K562 (cell line): ENCODE results near the gene GEMIN5. TPM values are rescaled to one million over a fixed set of nuclear protein-coding genes. Genes with fewer than 3 reads are reported as not detected.
A peak's percentile ranks its signal among the peaks of the same experiment; 100 is the strongest.

Source experiments
- ATAC-seq: fragments of 200-7000 bp; cut with Tn5 transposase; 3 replicates; pipeline ENCODE4 v1.9.1; 2020; ENCODE audit warnings: moderate library complexity
- BruUV-seq: library from RNA; stranded (reverse); fragments of 400-500 nt; replicated peaks from 2 replicates; lab custom pipeline; 2021; lab: Mats Ljungman, UMichigan
- CTCF ChIA-PET: fragments of 300-600 bp; formaldehyde crosslinking; extraction: SDS; loops from one replicate; lab custom pipeline; 2021; ENCODE audit warnings: low intra/inter-chr PET ratio; lab: Yijun Ruan, JAX
- POLR2A ChIA-PET: fragments of 300-600, 350-650 bp; sonication (Branson Sonifier 250); formaldehyde crosslinking; extraction: SDS; loops from one replicate; lab custom pipeline; 2021; ENCODE audit warnings: antibody characterized with exemption, inconsistent platforms; lab: Yijun Ruan, JAX
- DNase-seq, 4 experiments: peaks; one replicate each; pipeline versions ENCODE4 v3.0.0 to v3.0.0-alpha.2; 2011 to 2018; ENCODE audit warnings: low spot score in 3 of 4, mixed read lengths in 3 of 4; ENCODE audit errors: extremely low read depth in 1 of 4
- FAIRE-seq: peaks from 2 replicates; lab custom pipeline; 2011; peaks lifted over from hg19 to GRCh38; lab: Jason Lieb, UNC
- H2AFZ ChIP-seq: 2 replicates; pipeline ENCODE4 v1.6.0; 2011; ENCODE audit warnings: low read depth, low read length, control low read depth, inconsistent platforms
- H3K27ac ChIP-seq: fragments of 200-600 bp; 3 replicates; pipeline ENCODE4 v1.8.0; 2011; ENCODE audit warnings: low read depth, mild to moderate bottlenecking, control low read depth, inconsistent platforms, low read length, moderate library complexity, mixed read lengths; ENCODE audit errors: extremely low read depth
- H3K27me3 ChIP-seq, 2 experiments: fragments of 300-600 bp in 1 of 2; 2 replicates in 1 of 2; 3 replicates in 1 of 2; pipeline versions ENCODE4 v1.6.0 to v1.8.0; 2011; ENCODE audit warnings: inconsistent platforms in 2 of 2, low read length in 2 of 2, mild to moderate bottlenecking in 1 of 2, mixed read lengths in 1 of 2, moderate library complexity in 1 of 2; ENCODE audit not compliant: control insufficient read depth in 2 of 2, insufficient read depth in 2 of 2
- H3K36me3 ChIP-seq: fragments of 300-600 bp; 3 replicates; pipeline ENCODE4 v1.8.0; 2011; ENCODE audit warnings: mild to moderate bottlenecking, low read length, inconsistent platforms; ENCODE audit not compliant: control insufficient read depth, insufficient read depth
- H3K4me1 ChIP-seq, 2 experiments: fragments of 200-600 bp in 1 of 2; replicated peaks in 1 of 2; 2 replicates in 1 of 2; 3 replicates in 1 of 2; pipeline versions ENCODE4 v1.5.1 to v1.8.0; 2011; ENCODE audit warnings: inconsistent platforms in 2 of 2, low read length in 2 of 2, mild to moderate bottlenecking in 1 of 2, mixed read lengths in 1 of 2, moderate library complexity in 1 of 2; ENCODE audit not compliant: control insufficient read depth in 2 of 2, insufficient read depth in 2 of 2
- H3K4me2 ChIP-seq: 2 replicates; pipeline ENCODE4 v1.6.1; 2011; ENCODE audit warnings: low read length, control low read depth, inconsistent platforms, mixed read lengths; ENCODE audit not compliant: insufficient read depth
- H3K4me3 ChIP-seq: fragments of 200-600 bp; sonication (generic), shearing (Covaris generic); 2 replicates; pipeline ENCODE4 v1.5.1; 2016; ENCODE audit warnings: control low read depth, inconsistent platforms
- H3K79me2 ChIP-seq: fragments of 200-600 bp; 3 replicates; pipeline ENCODE4 v1.8.0; 2011; ENCODE audit warnings: low read length, inconsistent platforms; ENCODE audit not compliant: control insufficient read depth, insufficient read depth
- H3K9ac ChIP-seq, 2 experiments: 2 replicates each; pipeline versions ENCODE4 v1.6.0 to v1.6.1; 2011; ENCODE audit warnings: low read depth in 2 of 2, low read length in 2 of 2, control low read depth in 1 of 2, inconsistent platforms in 1 of 2, mild to moderate bottlenecking in 1 of 2, mixed read lengths in 1 of 2; ENCODE audit not compliant: insufficient read depth in 1 of 2
- H3K9me1 ChIP-seq: one replicate; pipeline ENCODE4 v1.6.0; 2011; ENCODE audit warnings: inconsistent platforms, mild to moderate bottlenecking, low read length, moderate library complexity; ENCODE audit not compliant: control insufficient read depth, insufficient read depth
- H3K9me3 ChIP-seq: replicated peaks from 2 replicates; pipeline ENCODE4 v1.5.1; 2011; ENCODE audit warnings: low read depth, low read length, inconsistent platforms; ENCODE audit not compliant: control insufficient read depth, insufficient read depth
- H4K20me1 ChIP-seq: replicated peaks from 2 replicates; pipeline ENCODE4 v1.6.1; 2011; ENCODE audit warnings: low read length, inconsistent platforms, mixed read lengths; ENCODE audit not compliant: control insufficient read depth, insufficient read depth
- ETV6 ChIP-seq, 3 experiments: fragments of 150-350 bp in 1 of 3; sonication (generic) in 1 of 3; formaldehyde crosslinking in 1 of 3; IDR thresholded peaks; 2 replicates each; pipeline versions ENCODE4 v1.6.1 to v1.8.0; 2014 to 2022; ENCODE audit warnings: borderline replicate concordance in 2 of 3, low read depth in 2 of 3, antibody characterized with exemption in 1 of 3, low read length in 1 of 3, mild to moderate bottlenecking in 1 of 3, missing genetic modification reagents in 1 of 3
- HDAC3 ChIP-seq: fragments of 450-650 bp; IDR thresholded peaks from 2 replicates; pipeline ENCODE4 v1.6.1; 2018; ENCODE audit warnings: borderline replicate concordance, mild to moderate bottlenecking, moderate library complexity; ENCODE audit not compliant: partially characterized antibody
- PML ChIP-seq: IDR thresholded peaks from 2 replicates; pipeline ENCODE4 v1.6.1; 2012; ENCODE audit warnings: low read length, inconsistent platforms
- SOX6 ChIP-seq: fragments of 450-650 bp; IDR thresholded peaks from 2 replicates; pipeline ENCODE4 v1.6.1; 2014; ENCODE audit warnings: mild to moderate bottlenecking
- ZNF764 ChIP-seq: fragments of 250-450 bp; sonication (Bioruptor Pico); IDR thresholded peaks from 2 replicates; pipeline ENCODE4 v1.4.0; 2020; ENCODE audit warnings: low read depth, mild to moderate bottlenecking, moderate library complexity
- WGBS: fragments of 100-300 bp; shearing (Covaris generic); methylation state at CpG from one replicate; pipeline ENCODE4 v1.1.6; 2016; ENCODE audit warnings: low coverage, mixed read lengths; ENCODE audit not compliant: insufficient coverage; ENCODE audit errors: missing lambda C conversion rate; 5-methylcytosine and 5-hydroxymethylcytosine counted together
- in situ Hi-C: fragments of 300-500 bp; cut with MboI; formaldehyde crosslinking; loops from 4 replicates; pipeline ENCODE4 v1.15.0; 2018; ENCODE audit warnings: inconsistent platforms, mixed read lengths
- intact Hi-C: fragments of 100-400 bp; cut with micrococcal nuclease; formaldehyde crosslinking; loops from 2 replicates; pipeline ENCODE4 v1.14.2; 2022
- polyA plus RNA-seq, 8 experiments: library from polyadenylated mRNA; depleted of rRNA in 4 of 8; stranded (reverse) in 5 of 8; unstranded in 3 of 8; fragments of >200 nt; fragmentation: Nextera tagmentation in 2 of 8; fragmentation: Illumina TruSeq in 1 of 8; extraction: Ambion mirVana in 2 of 8; extraction: Trizol in 1 of 8; gene quantifications; 2 replicates each; pipeline versions ENCODE4 v1.2.1 to v1.2.3, GENCODE V29; 2011 to 2014; ENCODE audit warnings: inconsistent platforms in 1 of 8, missing spikeins in 1 of 8
- total RNA-seq, 7 experiments: library from RNA; depleted of rRNA in 6 of 7; stranded (reverse); fragments of >200 nt in 6 of 7; fragmentation: Illumina TruSeq in 2 of 7; extraction: Trizol in 2 of 7; gene quantifications; 2 replicates each; pipeline versions ENCODE4 v1.2.1 to v1.2.3, GENCODE V29; 2011 to 2021; ENCODE audit warnings: low replicate concordance in 1 of 7
- TF ChIP-seq, protein P1 (sequence below): IDR thresholded peaks from 2 replicates; pipeline ENCODE4 v1.6.1; 2016; ENCODE audit warnings: missing genetic modification characterization, missing compliant biosample characterization
- TF ChIP-seq, protein P2 (sequence below): fragments of 250-450 bp; sonication (Bioruptor Pico); IDR thresholded peaks from 2 replicates; pipeline ENCODE4 v1.4.0; 2020; ENCODE audit warnings: mild to moderate bottlenecking, moderate library complexity, borderline replicate concordance
- TF ChIP-seq, protein P3 (sequence below): fragments of 200-800 bp; sonication (Bioruptor generic); IDR thresholded peaks from 2 replicates; pipeline ENCODE4 v1.6.1; 2016; ENCODE audit warnings: missing genetic modification characterization, missing compliant biosample characterization
- TF ChIP-seq, protein P4 (sequence below): fragments of 250-450 bp; sonication (Bioruptor Pico); IDR thresholded peaks from 2 replicates; pipeline ENCODE4 v1.8.0; 2021; ENCODE audit warnings: moderate library complexity, mild to moderate bottlenecking, inconsistent platforms

Gene GEMIN5
- total and polyA plus RNA-seq, 9 of the 15 experiments (the other 6 are each of a cell fraction or from before 2014, with no cell fraction given): 10.3 to 48.2 (median 34.7) TPM

DNA sequence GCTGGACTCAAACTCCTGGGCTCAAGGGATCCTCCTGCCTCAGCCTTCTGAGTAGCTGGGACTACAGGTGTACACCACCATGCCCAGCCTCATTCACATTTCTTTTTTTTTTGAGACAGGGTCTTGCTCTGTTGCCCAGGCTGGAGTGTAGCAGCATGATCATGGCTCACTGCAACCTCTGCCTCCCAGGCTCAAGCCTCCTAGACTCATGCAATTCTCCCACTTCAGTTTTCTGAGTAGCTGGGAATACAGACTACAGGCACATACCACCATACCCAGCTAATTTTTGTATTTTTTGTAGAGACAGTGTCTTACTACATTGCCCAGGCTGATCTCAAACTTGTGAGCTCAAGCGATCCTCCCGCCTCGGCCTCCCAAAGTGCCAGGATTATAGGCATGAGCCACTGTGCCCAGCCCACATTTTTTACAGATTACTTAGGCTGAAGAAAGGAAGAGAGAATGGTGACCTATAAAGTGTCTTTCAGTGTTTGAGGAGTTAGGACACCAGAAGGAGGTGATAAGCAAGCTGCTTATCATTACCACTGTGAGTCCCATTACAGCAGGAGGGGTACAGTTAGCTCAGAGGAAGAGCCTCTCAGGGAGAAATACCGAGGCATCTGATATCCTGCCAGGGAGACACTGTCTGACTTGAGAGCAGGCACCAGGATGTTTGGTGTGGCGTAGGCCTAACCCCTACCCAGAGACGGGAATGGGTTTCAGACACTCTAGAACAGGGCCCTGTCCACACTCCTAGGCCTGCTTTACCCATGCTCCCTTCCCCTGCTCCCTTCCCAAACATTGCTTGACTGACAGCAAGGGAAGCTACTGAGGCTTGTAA is 97.4 kb downstream of the GEMIN5 start:
- WGBS: 1% methylated on average over 6 of the region's 6 CpGs
- in situ Hi-C loops: no loop called here
- peak overlapping the region; percentile 82 for H2AFZ ChIP-seq
- ChIA-PET CTCF (no interaction called here), POLR2A (interaction anchor here (0.6 to 2.0 kb wide), 11 partner anchors 8 to 411 kb away, joined by 3 to 20 read pairs (median 3); partner anchors contain the start of gene CNOT8)
- H3K36me3 ChIP-seq: no peaks in the 10 kb centered on the region
- H3K27me3 ChIP-seq: no peaks in the 10 kb centered on the region
- peak overlapping the region; percentile 46 to 80; a peak in 3 of 4 replicates for H3K9ac ChIP-seq
- H3K9me3 ChIP-seq: no peaks in the 10 kb centered on the region
- peak overlapping the region; percentile 74 for H3K4me2 ChIP-seq
- no peaks in the 10 kb centered on the region for H4K20me1 ChIP-seq
- BruUV-seq: no TSS peak
- peaks cover 33 to 50% of the 10 kb centered on the region in 2 experiments for H3K4me1 ChIP-seq
- ATAC-seq: peak; percentile 88
- no peaks in the 10 kb centered on the region for H3K9me1 ChIP-seq
- no peaks in the 10 kb centered on the region for H3K79me2 ChIP-seq
- intact Hi-C loops: no loop called here
- peak overlapping the region; percentile 78 for H3K27ac ChIP-seq
- peak; percentile 93 for FAIRE-seq
- no peak overlapping the region for H3K4me3 ChIP-seq
- peak; percentile 77 to 89 (median 84) for DNase-seq
- TF ChIP-seq ZNF764 (no peak), PML (peak; percentile 87), HDAC3 (peak; percentile 51), SOX6 (peak; percentile 85), ETV6 (IDR thresholded peaks at IDR 0.05; ENCODE audit: borderline replicate concordance in 1 of 2, low read depth in 2 of 2, low read length in 1 of 2) (no peak), ETV6 (CRISPR knock-in tag; IDR thresholded peaks at IDR 0.05; ENCODE audit: borderline replicate concordance) (no peak)
- TF ChIP-seq, protein P1, sequence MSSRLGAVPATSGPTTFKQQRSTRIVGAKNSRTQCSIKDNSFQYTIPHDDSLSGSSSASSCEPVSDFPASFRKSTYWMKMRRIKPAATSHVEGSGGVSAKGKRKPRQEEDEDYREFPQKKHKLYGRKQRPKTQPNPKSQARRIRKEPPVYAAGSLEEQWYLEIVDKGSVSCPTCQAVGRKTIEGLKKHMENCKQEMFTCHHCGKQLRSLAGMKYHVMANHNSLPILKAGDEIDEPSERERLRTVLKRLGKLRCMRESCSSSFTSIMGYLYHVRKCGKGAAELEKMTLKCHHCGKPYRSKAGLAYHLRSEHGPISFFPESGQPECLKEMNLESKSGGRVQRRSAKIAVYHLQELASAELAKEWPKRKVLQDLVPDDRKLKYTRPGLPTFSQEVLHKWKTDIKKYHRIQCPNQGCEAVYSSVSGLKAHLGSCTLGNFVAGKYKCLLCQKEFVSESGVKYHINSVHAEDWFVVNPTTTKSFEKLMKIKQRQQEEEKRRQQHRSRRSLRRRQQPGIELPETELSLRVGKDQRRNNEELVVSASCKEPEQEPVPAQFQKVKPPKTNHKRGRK (tag): no peak
- TF ChIP-seq, protein P2, sequence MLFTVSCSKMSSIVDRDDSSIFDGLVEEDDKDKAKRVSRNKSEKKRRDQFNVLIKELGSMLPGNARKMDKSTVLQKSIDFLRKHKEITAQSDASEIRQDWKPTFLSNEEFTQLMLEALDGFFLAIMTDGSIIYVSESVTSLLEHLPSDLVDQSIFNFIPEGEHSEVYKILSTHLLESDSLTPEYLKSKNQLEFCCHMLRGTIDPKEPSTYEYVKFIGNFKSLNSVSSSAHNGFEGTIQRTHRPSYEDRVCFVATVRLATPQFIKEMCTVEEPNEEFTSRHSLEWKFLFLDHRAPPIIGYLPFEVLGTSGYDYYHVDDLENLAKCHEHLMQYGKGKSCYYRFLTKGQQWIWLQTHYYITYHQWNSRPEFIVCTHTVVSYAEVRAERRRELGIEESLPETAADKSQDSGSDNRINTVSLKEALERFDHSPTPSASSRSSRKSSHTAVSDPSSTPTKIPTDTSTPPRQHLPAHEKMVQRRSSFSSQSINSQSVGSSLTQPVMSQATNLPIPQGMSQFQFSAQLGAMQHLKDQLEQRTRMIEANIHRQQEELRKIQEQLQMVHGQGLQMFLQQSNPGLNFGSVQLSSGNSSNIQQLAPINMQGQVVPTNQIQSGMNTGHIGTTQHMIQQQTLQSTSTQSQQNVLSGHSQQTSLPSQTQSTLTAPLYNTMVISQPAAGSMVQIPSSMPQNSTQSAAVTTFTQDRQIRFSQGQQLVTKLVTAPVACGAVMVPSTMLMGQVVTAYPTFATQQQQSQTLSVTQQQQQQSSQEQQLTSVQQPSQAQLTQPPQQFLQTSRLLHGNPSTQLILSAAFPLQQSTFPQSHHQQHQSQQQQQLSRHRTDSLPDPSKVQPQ (CRISPR knock-in tag): no peak
- TF ChIP-seq, protein P3, sequence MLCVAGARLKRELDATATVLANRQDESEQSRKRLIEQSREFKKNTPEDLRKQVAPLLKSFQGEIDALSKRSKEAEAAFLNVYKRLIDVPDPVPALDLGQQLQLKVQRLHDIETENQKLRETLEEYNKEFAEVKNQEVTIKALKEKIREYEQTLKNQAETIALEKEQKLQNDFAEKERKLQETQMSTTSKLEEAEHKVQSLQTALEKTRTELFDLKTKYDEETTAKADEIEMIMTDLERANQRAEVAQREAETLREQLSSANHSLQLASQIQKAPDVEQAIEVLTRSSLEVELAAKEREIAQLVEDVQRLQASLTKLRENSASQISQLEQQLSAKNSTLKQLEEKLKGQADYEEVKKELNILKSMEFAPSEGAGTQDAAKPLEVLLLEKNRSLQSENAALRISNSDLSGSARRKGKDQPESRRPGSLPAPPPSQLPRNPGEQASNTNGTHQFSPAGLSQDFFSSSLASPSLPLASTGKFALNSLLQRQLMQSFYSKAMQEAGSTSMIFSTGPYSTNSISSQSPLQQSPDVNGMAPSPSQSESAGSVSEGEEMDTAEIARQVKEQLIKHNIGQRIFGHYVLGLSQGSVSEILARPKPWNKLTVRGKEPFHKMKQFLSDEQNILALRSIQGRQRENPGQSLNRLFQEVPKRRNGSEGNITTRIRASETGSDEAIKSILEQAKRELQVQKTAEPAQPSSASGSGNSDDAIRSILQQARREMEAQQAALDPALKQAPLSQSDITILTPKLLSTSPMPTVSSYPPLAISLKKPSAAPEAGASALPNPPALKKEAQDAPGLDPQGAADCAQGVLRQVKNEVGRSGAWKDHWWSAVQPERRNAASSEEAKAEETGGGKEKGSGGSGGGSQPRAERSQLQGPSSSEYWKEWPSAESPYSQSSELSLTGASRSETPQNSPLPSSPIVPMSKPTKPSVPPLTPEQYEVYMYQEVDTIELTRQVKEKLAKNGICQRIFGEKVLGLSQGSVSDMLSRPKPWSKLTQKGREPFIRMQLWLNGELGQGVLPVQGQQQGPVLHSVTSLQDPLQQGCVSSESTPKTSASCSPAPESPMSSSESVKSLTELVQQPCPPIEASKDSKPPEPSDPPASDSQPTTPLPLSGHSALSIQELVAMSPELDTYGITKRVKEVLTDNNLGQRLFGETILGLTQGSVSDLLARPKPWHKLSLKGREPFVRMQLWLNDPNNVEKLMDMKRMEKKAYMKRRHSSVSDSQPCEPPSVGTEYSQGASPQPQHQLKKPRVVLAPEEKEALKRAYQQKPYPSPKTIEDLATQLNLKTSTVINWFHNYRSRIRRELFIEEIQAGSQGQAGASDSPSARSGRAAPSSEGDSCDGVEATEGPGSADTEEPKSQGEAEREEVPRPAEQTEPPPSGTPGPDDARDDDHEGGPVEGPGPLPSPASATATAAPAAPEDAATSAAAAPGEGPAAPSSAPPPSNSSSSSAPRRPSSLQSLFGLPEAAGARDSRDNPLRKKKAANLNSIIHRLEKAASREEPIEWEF (CRISPR knock-in tag): no peak
- TF ChIP-seq, protein P4, sequence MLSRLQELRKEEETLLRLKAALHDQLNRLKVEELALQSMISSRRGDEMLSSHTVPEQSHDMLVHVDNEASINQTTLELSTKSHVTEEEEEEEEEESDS (CRISPR knock-in tag): no peak
